Prostate gland (tissue), 2 donors: ENCODE measurements around the gene CDKN2B. TPM values are rescaled to one million over a fixed set of nuclear protein-coding genes. Genes with fewer than 3 reads are reported as not detected.

Source experiments
- DNase-seq: peaks from one replicate; pipeline ENCODE4 v3.0.0-alpha.2; 2019; ENCODE audit warnings: low spot score
- H3K27ac ChIP-seq, 2 donors: fragments of 200-600 bp; sonication (generic); 2 replicates each; pipeline ENCODE4 v1.5.1; 2017 to 2019
- H3K27me3 ChIP-seq: fragments of 200-600 bp; sonication (generic); replicated peaks from 2 replicates; pipeline ENCODE4 v1.5.1; 2019; ENCODE audit not compliant: insufficient read depth
- H3K36me3 ChIP-seq, 2 donors: fragments of 200-600 bp; sonication (generic); 1 replicate in 1 of 2; 2 replicates in 1 of 2; pipeline versions ENCODE4 v1.5.1 to v1.8.1; 2017 to 2019
- H3K4me1 ChIP-seq: fragments of 200-600 bp; sonication (generic); replicated peaks from 2 replicates; pipeline ENCODE4 v1.5.1; 2019
- H3K4me3 ChIP-seq, 2 donors: fragments of 200-600 bp; sonication (generic); 2 replicates each; pipeline ENCODE4 v1.5.1; 2017 to 2019
- H3K9me3 ChIP-seq: fragments of 200-600 bp; sonication (generic); 2 replicates; pipeline ENCODE4 v1.5.1; 2017
- POLR2A ChIP-seq: fragments of 450-650 bp; IDR thresholded peaks from one replicate; pipeline ENCODE4 v1.6.1; 2016; ENCODE audit warnings: antibody characterized with exemption, mild to moderate bottlenecking
- POLR2AphosphoS5 ChIP-seq: sonication (generic); formaldehyde crosslinking; IDR thresholded peaks from one replicate; pipeline ENCODE4 v1.6.1; 2017; ENCODE audit warnings: antibody characterized with exemption
- WGBS: methylation state at CpG from one replicate; pipeline ENCODE4 v1.1.5; 2018; 5-methylcytosine and 5-hydroxymethylcytosine counted together
- intact Hi-C: fragments of 100-400 bp; cut with DNase I; formaldehyde crosslinking; loops from one replicate; pipeline ENCODE4 v1.14.2; 2022
- total RNA-seq, 2 donors: library from RNA; depleted of rRNA; stranded (reverse); fragments of >200 nt; gene quantifications; one replicate each; pipeline ENCODE4 v1.1.0, GENCODE V29; 2016
- TF ChIP-seq, protein P1 (sequence below), 4 experiments: fragments of 200-600 bp in 2 of 4; fragments of 450-650 bp in 2 of 4; sonication (generic) in 2 of 4; IDR thresholded peaks; 1 replicate in 3 of 4; 2 replicates in 1 of 4; pipeline ENCODE4 v1.5.1; 2016 to 2019; ENCODE audit warnings: antibody characterized with exemption in 4 of 4, mild to moderate bottlenecking in 2 of 4, moderate library complexity in 2 of 4

CDKN2B gene
- total RNA-seq, 2 donors from 2014 or later, result 5.4 to 8.8 TPM

DNA sequence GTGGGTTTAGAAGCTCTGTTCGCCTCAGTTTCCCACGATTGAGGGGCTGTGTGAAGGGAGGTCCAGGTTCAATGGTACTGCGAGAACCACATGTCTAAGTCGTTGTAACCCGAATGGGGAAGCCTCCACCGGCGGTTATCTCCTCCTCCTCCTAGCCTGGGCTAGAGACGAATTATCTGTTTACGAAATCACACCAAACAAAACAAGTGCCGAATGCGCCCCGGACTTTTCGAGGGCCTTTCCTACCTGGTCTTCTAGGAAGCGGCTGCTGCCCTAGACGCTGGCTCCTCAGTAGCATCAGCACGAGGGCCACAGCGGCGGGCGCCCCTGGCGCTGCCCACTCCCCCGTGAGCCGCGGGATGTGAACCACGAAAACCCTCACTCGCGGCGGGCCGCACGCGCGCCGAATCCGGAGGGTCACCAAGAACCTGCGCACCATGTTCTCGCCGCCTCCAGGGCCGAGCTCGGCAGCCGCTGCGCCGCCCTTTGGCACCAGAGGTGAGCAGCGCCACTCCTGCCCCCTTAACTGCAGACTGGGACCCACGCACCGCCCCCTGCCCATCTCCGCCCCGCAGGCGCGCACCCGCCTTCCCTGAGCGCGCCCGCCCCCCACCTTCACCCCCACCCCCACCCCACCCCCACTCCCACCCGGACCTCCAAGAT is 15.1 kb downstream of the CDKN2B start, which contains the start of gene CDKN2A:
Gene CDKN2A, minus strand, starts transcription at position 500 of the 663 bp plus-strand sequence.
- TF ChIP-seq POLR2A (no peak), POLR2AphosphoS5 (no peak)
- TF ChIP-seq, protein P1, sequence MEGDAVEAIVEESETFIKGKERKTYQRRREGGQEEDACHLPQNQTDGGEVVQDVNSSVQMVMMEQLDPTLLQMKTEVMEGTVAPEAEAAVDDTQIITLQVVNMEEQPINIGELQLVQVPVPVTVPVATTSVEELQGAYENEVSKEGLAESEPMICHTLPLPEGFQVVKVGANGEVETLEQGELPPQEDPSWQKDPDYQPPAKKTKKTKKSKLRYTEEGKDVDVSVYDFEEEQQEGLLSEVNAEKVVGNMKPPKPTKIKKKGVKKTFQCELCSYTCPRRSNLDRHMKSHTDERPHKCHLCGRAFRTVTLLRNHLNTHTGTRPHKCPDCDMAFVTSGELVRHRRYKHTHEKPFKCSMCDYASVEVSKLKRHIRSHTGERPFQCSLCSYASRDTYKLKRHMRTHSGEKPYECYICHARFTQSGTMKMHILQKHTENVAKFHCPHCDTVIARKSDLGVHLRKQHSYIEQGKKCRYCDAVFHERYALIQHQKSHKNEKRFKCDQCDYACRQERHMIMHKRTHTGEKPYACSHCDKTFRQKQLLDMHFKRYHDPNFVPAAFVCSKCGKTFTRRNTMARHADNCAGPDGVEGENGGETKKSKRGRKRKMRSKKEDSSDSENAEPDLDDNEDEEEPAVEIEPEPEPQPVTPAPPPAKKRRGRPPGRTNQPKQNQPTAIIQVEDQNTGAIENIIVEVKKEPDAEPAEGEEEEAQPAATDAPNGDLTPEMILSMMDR (IDR thresholded peaks at IDR 0.05), result no peak
- H3K9me3 ChIP-seq, result no peaks in the 10 kb centered on the region
- DNase-seq, result no peak
- H3K36me3 ChIP-seq, result no peaks in the 10 kb centered on the region
- H3K27me3 ChIP-seq, result peaks cover 7% of the 10 kb centered on the region
- no peaks in the 10 kb centered on the region for H3K4me1 ChIP-seq
- peak within 1 kb of the TSS; percentile 64 to 75 for H3K27ac ChIP-seq
- 3% methylated on average over 53 of the region's 53 CpGs for WGBS
- intact Hi-C loops, result no loop called here
- H3K4me3 ChIP-seq, result peak within 1 kb of the TSS; percentile 59 to 66

DNA sequence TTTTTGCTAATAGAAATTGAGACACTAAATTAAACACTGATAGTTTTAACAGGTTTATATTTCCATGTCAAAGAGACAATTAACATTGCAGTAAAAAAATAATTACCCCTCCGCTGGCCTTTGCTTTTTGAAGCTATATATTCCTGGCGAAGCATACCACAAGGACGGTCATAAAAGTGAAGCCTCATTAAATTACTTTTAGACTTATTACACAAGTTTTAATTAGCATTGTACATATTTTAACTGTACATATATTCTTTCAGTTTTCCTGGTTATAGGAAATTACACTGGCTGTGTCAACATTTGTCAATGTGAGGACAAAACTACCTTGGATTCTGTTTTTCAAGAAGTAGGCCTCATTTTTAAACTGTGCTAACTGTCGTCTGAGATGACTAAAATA is 16.1 kb downstream of the CDKN2B start:
- TF ChIP-seq POLR2AphosphoS5 (no peak), POLR2A (no peak)
- TF ChIP-seq, protein P1 (IDR thresholded peaks at IDR 0.05), result no peak
- H3K4me1 ChIP-seq, result no peaks in the 10 kb centered on the region
- H3K27ac ChIP-seq, result no peak overlapping the region
- H3K36me3 ChIP-seq, result no peaks in the 10 kb centered on the region
- WGBS, result 92% methylated on average over 4 of the region's 4 CpGs
- DNase-seq, result no peak
- no peak overlapping the region for H3K4me3 ChIP-seq
- intact Hi-C loops, result no loop called here
- H3K27me3 ChIP-seq, result peaks cover 7% of the 10 kb centered on the region
- no peaks in the 10 kb centered on the region for H3K9me3 ChIP-seq

DNA sequence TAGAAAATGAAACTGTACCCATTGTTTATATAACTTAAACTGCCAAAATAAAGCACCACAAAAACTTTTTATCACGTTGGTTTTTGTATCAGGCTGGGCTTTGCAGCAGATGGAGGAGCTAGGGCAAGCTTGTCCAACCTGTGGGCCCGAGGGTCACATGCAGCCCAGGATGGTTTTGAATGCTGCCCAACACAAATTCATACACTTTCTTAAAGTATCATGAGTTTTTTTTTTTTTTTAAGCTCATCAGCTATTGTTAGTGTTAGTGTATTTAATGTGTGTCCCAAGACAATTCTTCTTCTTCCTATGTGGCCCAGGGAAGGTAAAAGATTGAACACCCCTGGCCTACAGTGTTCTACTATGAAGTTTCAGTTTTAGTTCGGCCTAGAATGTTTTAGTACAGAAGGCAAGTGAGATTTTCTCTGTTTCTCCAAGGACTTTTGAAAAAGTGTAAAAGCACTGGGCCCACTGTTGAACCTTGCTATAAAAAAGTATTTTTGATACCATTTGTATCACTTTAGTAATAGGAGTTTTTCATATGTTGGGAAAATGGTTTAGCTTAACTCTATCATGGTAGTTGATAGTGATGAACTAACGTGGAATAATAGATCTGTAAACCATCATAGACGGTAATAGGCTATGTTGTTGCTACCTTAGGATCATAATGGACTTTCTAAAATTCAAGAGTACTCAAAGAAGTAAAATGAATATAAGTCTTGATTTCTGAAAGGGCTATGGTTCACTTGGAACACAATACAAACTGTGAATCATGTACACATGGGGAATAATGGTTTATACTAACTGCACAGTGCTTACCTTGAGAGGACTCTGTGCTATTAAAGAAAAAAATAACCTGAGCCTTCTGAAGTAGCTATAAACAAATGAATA is 17.8 kb downstream of the CDKN2B start:
- Histone ChIP-seq H3K27me3 (peaks cover 11% of the 10 kb centered on the region), H3K27ac (no peak overlapping the region), H3K4me1 (no peaks in the 10 kb centered on the region), H3K9me3 (no peaks in the 10 kb centered on the region), H3K4me3 (no peak overlapping the region), H3K36me3 (no peaks in the 10 kb centered on the region)
- WGBS, result 86% methylated on average over 5 of the region's 5 CpGs
- intact Hi-C loops, result no loop called here
- no peak for DNase-seq
- TF ChIP-seq, protein P1 (IDR thresholded peaks at IDR 0.05), result no peak
- TF ChIP-seq POLR2AphosphoS5, result no peak
- no peak for TF ChIP-seq POLR2A

DNA sequence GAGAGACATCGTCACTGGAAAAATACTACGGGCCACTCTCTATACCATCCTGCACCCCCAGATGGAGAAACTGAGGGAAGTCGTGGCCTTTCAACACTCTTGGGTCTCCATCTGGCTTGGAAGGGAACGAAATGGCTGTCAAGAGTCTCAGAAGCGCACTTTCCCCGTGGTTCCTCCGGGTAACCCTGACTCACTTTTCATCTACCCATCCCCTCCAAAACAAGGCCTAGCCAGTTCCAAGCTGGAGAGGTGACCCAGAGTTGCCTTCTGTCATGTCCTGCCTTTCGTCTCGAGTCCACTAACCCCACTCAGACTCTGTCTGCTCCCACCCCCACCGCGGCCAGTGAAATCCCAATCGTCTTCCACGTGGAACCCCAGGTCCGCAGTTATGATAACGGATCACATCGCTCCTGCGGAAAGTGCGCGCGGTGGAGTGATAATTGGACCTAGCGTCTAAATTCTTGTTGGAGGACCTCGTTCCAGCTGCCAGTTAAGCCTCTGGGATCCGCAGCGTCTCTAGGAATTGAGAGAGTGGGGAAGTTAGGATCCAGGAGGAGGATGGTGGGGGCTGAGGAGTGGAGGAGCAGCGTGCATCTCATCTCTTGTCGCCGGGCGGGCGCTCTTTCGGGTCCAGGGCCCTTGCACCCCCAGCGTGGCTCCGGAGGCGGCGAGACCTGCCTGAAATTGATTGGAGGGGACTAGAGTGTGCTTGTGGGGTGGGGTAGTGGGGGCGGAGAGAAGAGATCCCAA is 19.5 kb downstream of the CDKN2B start:
- DNase-seq, result no peak
- Histone ChIP-seq H3K27ac (no peak overlapping the region), H3K36me3 (no peaks in the 10 kb centered on the region), H3K27me3 (peaks cover 11% of the 10 kb centered on the region), H3K9me3 (no peaks in the 10 kb centered on the region), H3K4me3 (no peak overlapping the region), H3K4me1 (no peaks in the 10 kb centered on the region)
- intact Hi-C loops, result no loop called here
- 16% methylated on average over 35 of the region's 35 CpGs for WGBS
- TF ChIP-seq POLR2A, result no peak
- TF ChIP-seq POLR2AphosphoS5, result no peak
- TF ChIP-seq, protein P1 (IDR thresholded peaks at IDR 0.05), result no peak
